HepG2 (cell line): Measurements from ENCODE around the gene PROC. TPM values are rescaled to one million over a fixed set of nuclear protein-coding genes. Genes with fewer than 3 reads are reported as not detected.

ENCODE experiments used
- AGO2 ChIP-seq: fragments of 200-400 bp; formaldehyde crosslinking; optimal IDR thresholded peaks from 2 replicates; pipeline ENCODE3; 2017; ENCODE audit warnings: mild to moderate bottlenecking, low read depth, low read length, moderate library complexity
- ATF7 ChIP-seq, 2 experiments: fragments of 450-650 bp in 1 of 2; sonication (generic) in 1 of 2; formaldehyde crosslinking in 1 of 2; IDR thresholded peaks; 2 replicates each; pipeline versions ENCODE4 v1.4.0 to v1.6.1; 2016 to 2020; ENCODE audit warnings: antibody characterized with exemption in 1 of 2, mild to moderate bottlenecking in 1 of 2, missing genetic modification reagents in 1 of 2
- CHCHD3 ChIP-seq: sonication (generic); formaldehyde crosslinking; IDR thresholded peaks from 2 replicates; pipeline ENCODE4 v1.8.0; 2022; ENCODE audit warnings: mild to moderate bottlenecking, missing genetic modification reagents, moderate library complexity
- GTF2F1 ChIP-seq: fragments of 150-350 bp; IDR thresholded peaks from 2 replicates; pipeline ENCODE4 v1.6.1; 2014; ENCODE audit warnings: low read length
- HNF4A ChIP-seq: sonication (generic); formaldehyde crosslinking; IDR thresholded peaks from 2 replicates; pipeline ENCODE4 v1.4.0; 2020; ENCODE audit warnings: missing genetic modification reagents
- HNF4G ChIP-seq, 2 experiments: sonication (generic) in 1 of 2; formaldehyde crosslinking in 1 of 2; IDR thresholded peaks; 2 replicates each; pipeline versions ENCODE4 v1.4.0 to v1.6.1; 2011 to 2020; ENCODE audit warnings: borderline replicate concordance in 2 of 2, low read depth in 2 of 2, mild to moderate bottlenecking in 2 of 2, low read length in 1 of 2, missing genetic modification reagents in 1 of 2, moderate library complexity in 1 of 2
- IRF1 ChIP-seq: sonication (generic); formaldehyde crosslinking; IDR thresholded peaks from 2 replicates; pipeline ENCODE4 v1.4.0; 2020; ENCODE audit warnings: low read depth, mild to moderate bottlenecking, missing genetic modification reagents
- MAFF ChIP-seq: IDR thresholded peaks from 2 replicates; pipeline ENCODE4 v1.6.1; 2011; ENCODE audit warnings: low read depth, low read length, improper control_type of control experiment
- MXD3 ChIP-seq: IDR thresholded peaks from 2 replicates; pipeline ENCODE4 v1.6.1; 2016; ENCODE audit warnings: mild to moderate bottlenecking, missing biosample characterization, missing genetic modification reagents
- NFE2L2 ChIP-seq: fragments of 150-350 bp; IDR thresholded peaks from 2 replicates; pipeline ENCODE4 v1.6.1; 2014; ENCODE audit warnings: low read length
- RAD51 ChIP-seq: fragments of 450-650 bp; IDR thresholded peaks from 2 replicates; pipeline ENCODE4 v1.6.1; 2016; ENCODE audit warnings: borderline replicate concordance
- RBFOX2 ChIP-seq: fragments of 200-400 bp; formaldehyde crosslinking; IDR thresholded peaks from 2 replicates; pipeline ENCODE4 v1.6.1; 2017; ENCODE audit warnings: low read depth, mild to moderate bottlenecking, low read length
- SNAPC4 ChIP-seq: sonication (generic); formaldehyde crosslinking; IDR thresholded peaks from 2 replicates; pipeline ENCODE4 v1.4.0; 2020; ENCODE audit warnings: mild to moderate bottlenecking, missing genetic modification reagents
- ZEB1 ChIP-seq: IDR thresholded peaks from 2 replicates; pipeline ENCODE4 v1.6.1; 2012; ENCODE audit warnings: mild to moderate bottlenecking, low read depth, inconsistent platforms; ENCODE audit not compliant: insufficient replicate concordance
- ZNF10 ChIP-seq: sonication (generic); formaldehyde crosslinking; IDR thresholded peaks from 2 replicates; pipeline ENCODE4 v1.4.0; 2020; ENCODE audit warnings: mild to moderate bottlenecking, low read depth, missing genetic modification reagents, borderline replicate concordance
- ZNF33A ChIP-seq: sonication (generic); formaldehyde crosslinking; IDR thresholded peaks from 2 replicates; pipeline ENCODE4 v1.5.1; 2020; ENCODE audit warnings: missing genetic modification reagents, mild to moderate bottlenecking, moderate library complexity, borderline replicate concordance
- ZNF496 ChIP-seq: sonication (generic); formaldehyde crosslinking; IDR thresholded peaks from 2 replicates; pipeline ENCODE4 v1.8.1; 2023; ENCODE audit warnings: mild to moderate bottlenecking, moderate library complexity, missing genetic modification reagents; ENCODE audit not compliant: insufficient replicate concordance
- ZNF552 ChIP-seq: sonication (generic); formaldehyde crosslinking; IDR thresholded peaks from 2 replicates; pipeline ENCODE4 v1.9.0; 2022; ENCODE audit warnings: missing genetic modification reagents, mild to moderate bottlenecking, borderline replicate concordance
- ZNF713 ChIP-seq: sonication (generic); formaldehyde crosslinking; IDR thresholded peaks from 2 replicates; pipeline ENCODE4 v1.4.0; 2020; ENCODE audit warnings: mild to moderate bottlenecking, missing genetic modification reagents
- ZNF720 ChIP-seq: sonication (generic); formaldehyde crosslinking; IDR thresholded peaks from 2 replicates; pipeline ENCODE4 v1.4.0; 2020; ENCODE audit warnings: missing genetic modification reagents
- polyA plus RNA-seq, 8 experiments: library from polyadenylated mRNA; depleted of rRNA in 3 of 8; stranded (reverse) in 7 of 8; unstranded in 1 of 8; fragments of >200 nt; fragmentation: Illumina TruSeq in 4 of 8; extraction: Trizol in 4 of 8; gene quantifications; 2 replicates each; pipeline versions ENCODE4 v1.2.1 to v1.2.3, GENCODE V29; 2011 to 2016; ENCODE audit warnings: low read depth in 4 of 8, missing spikeins in 1 of 8, mixed read lengths in 1 of 8; ENCODE audit not compliant: insufficient read depth in 1 of 8
- total RNA-seq, 5 experiments: library from RNA; depleted of rRNA; stranded (reverse); fragments of >200 nt; fragmentation: Illumina TruSeq; extraction: Trizol; gene quantifications; 2 replicates each; pipeline ENCODE4 v1.2.3, GENCODE V29; 2016; ENCODE audit warnings: low read depth in 1 of 5

PROC gene
- total and polyA plus RNA-seq, 2 of the 13 experiments (the other 11 are each of a cell fraction or from before 2014, with no cell fraction given), result 134 to 185 TPM

GRCh38 chr2:127418300-127419111 is at the start of gene PROC (continued):
- peak; percentile 83 for TF ChIP-seq ZNF720 (CRISPR knock-in tag)
- peak; percentile 57; the same call in 1 of the 2 replicates for TF ChIP-seq ZNF713 (CRISPR knock-in tag)
- TF ChIP-seq ATF7 (IDR thresholded peaks at IDR 0.05), result no peak
- TF ChIP-seq ATF7 (CRISPR knock-in tag; IDR thresholded peaks at IDR 0.05), result peak; percentile 82
- no peak for TF ChIP-seq ZNF10 (CRISPR knock-in tag)
- peak; percentile 33; the same call in 1 of the 2 replicates for TF ChIP-seq RAD51
- TF ChIP-seq IRF1 (CRISPR knock-in tag), result peak; percentile 33; the same call in 1 of the 2 replicates
- 0 out of 2 replicates have a peak, but pooled peaks have one; percentile 15 for TF ChIP-seq SNAPC4 (CRISPR knock-in tag)
- TF ChIP-seq ZNF496 (CRISPR knock-in tag), result no peak
- TF ChIP-seq HNF4G (IDR thresholded peaks at IDR 0.05; ENCODE audit: borderline replicate concordance, low read depth, low read length), result no peak; the same call in 1 of the 2 replicates
- TF ChIP-seq HNF4G (CRISPR knock-in tag; IDR thresholded peaks at IDR 0.05; ENCODE audit: borderline replicate concordance, low read depth), result peak; percentile 78; the same call in 1 of the 2 replicates
- TF ChIP-seq AGO2, result peak; percentile 85
- TF ChIP-seq CHCHD3 (CRISPR knock-in tag), result no peak
- no peak for TF ChIP-seq MAFF
- no peak for TF ChIP-seq ZNF33A (CRISPR knock-in tag)
- TF ChIP-seq NFE2L2, result no peak
- TF ChIP-seq ZEB1, result peak; percentile 56
- TF ChIP-seq HNF4A, result peak; percentile 81
- TF ChIP-seq MXD3 (CRISPR knock-in tag), result peak; percentile 63
- TF ChIP-seq RBFOX2, result peak; percentile 75
- peak; percentile 90; the same call in 1 of the 2 replicates for TF ChIP-seq ZNF552
- no peak for TF ChIP-seq GTF2F1
